Measurements from ENCODE around the gene ANO8.
"Not testable (repeated sequence)": the region's sequence is repeated elsewhere in the genome, so short reads cannot be mapped to it uniquely, and the experiment has no call there.

ANO8 gene, protein sequence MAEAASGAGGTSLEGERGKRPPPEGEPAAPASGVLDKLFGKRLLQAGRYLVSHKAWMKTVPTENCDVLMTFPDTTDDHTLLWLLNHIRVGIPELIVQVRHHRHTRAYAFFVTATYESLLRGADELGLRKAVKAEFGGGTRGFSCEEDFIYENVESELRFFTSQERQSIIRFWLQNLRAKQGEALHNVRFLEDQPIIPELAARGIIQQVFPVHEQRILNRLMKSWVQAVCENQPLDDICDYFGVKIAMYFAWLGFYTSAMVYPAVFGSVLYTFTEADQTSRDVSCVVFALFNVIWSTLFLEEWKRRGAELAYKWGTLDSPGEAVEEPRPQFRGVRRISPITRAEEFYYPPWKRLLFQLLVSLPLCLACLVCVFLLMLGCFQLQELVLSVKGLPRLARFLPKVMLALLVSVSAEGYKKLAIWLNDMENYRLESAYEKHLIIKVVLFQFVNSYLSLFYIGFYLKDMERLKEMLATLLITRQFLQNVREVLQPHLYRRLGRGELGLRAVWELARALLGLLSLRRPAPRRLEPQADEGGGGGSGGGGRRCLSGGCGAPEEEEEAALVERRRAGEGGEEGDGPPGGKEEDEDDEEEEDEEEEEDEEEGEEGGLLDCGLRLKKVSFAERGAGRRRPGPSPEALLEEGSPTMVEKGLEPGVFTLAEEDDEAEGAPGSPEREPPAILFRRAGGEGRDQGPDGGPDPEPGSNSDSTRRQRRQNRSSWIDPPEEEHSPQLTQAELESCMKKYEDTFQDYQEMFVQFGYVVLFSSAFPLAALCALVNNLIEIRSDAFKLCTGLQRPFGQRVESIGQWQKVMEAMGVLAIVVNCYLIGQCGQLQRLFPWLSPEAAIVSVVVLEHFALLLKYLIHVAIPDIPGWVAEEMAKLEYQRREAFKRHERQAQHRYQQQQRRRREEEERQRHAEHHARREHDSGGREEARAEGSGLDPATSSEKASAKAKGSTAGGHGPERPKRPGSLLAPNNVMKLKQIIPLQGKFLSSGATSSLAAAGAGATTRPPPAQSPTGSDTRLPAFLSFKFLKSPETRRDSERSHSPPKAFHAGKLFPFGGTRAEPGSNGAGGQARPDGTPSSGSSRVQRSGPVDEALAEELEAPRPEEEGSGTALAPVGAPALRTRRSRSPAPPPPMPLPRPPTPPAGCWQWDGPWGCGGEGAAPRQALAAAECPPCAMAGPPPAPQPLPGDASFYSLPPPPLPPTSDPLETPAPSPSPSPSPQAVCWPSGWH

GRCh38 chr19:17334414-17335409, at the start of gene ANO8:
Gene ANO8, minus strand, starts transcription at chr19:17334855. Its CDS starts 185 bp downstream, at chr19:17334670.
- peak; percentile 99 for DNase-seq

DNA sequence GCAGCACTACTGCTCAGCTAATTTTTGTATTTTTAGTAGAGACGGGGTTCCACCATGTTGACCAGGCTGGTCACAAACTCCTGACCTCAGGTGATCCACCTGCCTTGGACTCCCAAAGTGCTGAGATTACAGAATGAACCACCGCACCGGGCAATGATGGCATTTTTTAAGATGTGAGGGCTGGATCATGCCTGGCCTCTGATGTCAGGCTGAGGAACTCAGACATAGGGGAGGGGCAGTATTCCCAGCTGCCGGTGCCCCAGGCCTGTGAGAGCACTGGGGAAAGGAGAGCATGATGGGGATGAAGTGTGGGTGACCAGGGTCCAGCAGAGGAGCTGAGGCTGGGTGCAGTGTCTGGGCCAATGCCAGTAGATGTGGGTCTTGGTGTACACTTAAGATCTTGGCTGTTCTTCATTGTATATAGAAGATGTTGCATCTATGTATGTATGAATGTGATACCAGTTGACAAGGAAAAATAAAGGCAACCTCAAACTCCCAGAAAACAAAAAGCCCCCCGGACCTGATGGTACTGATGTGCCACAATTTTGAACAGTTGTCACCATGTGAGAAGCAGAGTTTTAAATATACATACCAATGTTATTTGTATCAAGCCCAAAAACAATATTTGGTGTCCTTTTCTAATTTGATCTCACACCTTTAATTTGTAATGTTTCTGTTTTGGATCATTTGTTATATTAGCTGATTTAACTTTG, 45.9 kb upstream of the ANO8 start:
- DNase-seq, result no peak

GRCh38 chr19:17379221-17379631, 44.6 kb upstream of the ANO8 start:
- no peak for DNase-seq

- DNase-seq, result no peak
These were observed 43.6 kb upstream of the ANO8 start for GRCh38 chr19:17378271-17378670.

GRCh38 chr19:17376935-17377600, 42.4 kb upstream of the ANO8 start, which contains the start of gene PLVAP:
Gene PLVAP, minus strand, starts transcription at chr19:17377342. Its CDS starts 54 bp downstream, at chr19:17377288.
- no peak for DNase-seq

GRCh38 chr19:17370026-17370587, 35.5 kb upstream of the ANO8 start:
- peak; percentile 76 for DNase-seq

GRCh38 chr19:17365361-17365760, 30.7 kb upstream of the ANO8 start:
- no peak for DNase-seq

DNA sequence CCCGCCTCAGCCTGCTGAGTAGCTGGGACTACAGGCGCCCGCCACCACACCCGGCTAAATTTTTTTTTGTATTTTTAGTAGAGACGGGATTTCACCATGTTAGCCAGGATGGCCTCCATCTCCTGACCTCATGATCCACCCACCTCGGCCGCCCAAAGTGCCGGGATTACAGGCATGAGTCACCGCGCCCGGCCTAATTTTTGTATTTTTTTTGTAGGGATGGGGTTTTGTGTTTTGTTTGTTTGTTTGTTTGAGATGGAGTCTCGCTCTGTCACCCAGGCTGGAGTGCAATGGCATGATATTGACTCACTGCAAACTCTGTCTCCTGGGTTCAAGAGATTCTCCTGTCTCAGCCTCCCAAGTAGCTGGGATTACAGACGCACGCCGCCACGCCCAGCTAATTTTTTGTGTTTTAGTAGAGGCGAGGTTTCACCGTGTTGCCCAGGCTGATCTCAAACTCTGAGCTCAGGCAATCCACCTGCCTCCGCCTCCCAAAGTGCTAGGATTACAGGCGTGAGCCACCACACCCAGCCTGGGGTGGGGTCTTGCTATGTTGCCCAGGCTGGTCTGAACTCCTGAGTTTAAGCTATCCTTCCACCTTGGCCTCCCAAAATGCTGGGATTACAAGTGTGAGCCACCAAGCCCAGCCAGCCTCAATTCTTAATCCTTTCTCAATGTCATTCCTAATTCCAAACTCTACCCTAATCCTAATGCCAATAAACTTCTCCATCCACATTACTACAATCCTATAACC, 29.4 kb upstream of the ANO8 start:
- DNase-seq, result not testable (repeated sequence)

GRCh38 chr19:17359905-17360800, 25.5 kb upstream of the ANO8 start:
- DNase-seq, result no peak

GRCh38 chr19:17358395-17358794, 23.7 kb upstream of the ANO8 start:
- no peak for DNase-seq

DNA sequence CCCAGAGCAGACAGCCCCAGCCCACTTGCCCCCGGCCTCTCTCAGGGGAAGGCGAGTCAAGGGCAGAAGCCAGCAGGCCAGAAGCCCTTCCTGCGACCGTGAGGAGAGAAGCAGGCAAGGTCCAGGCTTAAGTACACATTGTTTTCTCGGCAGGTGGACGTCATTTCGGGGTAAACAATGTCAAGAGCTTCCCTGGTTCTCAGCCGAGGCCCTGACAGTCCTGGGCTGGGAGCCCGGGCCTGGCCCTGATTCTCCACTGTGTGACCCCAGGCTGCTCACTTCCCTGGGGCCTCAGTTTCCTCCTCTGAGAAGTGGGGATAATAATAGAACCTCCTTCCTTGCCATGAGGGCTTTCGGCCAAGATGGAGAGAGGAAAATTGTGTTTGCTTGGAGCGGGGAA, 23.1 kb upstream of the ANO8 start:
- no peak for DNase-seq

DNA sequence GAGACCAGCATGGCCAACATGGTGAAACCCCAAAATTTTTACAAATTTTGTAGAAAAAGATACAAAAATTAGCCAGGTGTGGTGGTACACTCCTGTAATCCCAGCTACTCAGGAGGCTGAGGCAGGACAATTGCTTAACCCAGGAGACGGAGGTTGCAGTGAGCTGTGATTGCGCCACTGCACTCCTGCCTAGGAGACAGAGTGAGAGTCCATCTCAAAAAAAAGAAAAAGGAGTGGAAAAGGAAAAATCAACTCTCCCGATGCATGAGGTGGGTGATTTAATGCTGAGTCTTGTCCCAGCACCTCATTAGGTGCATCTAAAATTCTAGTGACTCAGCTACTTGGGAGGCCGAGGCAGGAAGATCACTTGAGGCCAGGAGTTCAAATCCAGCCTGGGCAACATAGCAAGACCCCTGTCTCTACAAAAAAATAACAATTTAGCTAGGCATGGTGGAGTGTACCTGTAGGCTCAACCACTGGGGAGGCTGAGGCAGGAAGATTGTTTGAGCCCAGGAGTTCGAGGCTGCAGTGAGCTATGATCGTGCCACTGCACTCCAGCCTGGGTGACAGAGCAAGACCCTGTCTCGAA, 22.5 kb upstream of the ANO8 start:
- no peak for DNase-seq

- DNase-seq, result no peak
These were observed 18.7 kb upstream of the ANO8 start for GRCh38 chr19:17353386-17353785.

DNA sequence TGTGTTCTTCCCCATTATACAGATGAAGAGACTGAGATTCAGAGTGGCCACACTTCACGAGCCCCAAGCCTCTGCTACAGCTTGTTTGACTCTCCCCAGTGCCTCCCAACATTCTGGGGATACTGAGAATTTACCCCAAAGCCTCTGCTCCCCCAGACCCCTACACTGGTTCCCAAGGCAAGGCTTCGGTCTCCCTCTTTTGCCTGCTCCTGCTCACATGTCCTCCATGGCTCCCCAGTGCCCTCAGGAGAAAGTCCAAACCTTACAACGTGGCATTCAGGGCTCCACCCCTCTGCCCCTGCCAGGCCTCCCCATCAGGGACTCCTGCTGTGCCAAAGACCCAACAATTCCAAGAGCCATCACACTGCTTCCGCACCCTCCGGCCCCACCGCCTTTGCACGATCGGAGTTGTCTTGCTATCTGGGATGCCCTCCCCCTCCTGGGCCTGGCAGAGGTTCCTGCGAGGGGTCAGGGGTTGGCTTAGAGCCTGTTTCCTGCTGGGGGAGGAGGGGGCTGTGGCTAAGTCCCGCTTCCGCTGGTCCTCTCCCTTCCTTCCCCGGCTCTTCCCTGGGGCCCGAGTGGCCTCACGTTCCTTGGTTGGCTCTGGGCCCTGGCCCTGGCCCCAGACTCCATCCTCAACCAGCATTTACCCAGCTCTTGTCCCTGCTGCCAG, 18.1 kb upstream of the ANO8 start:
- DNase-seq, result no peak

- no peak for DNase-seq
These were observed 17.3 kb upstream of the ANO8 start for GRCh38 chr19:17351815-17352435.

DNA sequence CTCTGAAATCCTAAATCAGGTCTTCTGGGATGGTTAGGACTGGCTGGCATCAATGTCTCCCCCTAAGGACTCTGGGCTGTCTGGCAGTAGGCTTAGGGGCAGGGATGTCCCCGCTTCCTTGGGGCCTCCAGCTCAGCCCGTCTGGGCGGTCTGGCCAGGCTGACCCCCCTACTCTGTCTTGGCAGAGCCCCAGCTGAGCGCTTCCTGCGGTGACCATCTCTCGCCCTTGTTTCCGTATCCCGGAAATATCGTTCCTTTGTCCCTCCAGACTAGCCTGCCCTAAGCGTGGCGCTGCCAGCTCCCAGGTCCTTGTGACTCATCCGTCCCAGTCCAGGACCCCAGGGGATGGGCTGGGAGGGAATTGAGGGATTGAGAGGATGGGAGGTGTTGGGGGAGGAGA, 14.0 kb upstream of the ANO8 start:
- DNase-seq, result no peak

DNA sequence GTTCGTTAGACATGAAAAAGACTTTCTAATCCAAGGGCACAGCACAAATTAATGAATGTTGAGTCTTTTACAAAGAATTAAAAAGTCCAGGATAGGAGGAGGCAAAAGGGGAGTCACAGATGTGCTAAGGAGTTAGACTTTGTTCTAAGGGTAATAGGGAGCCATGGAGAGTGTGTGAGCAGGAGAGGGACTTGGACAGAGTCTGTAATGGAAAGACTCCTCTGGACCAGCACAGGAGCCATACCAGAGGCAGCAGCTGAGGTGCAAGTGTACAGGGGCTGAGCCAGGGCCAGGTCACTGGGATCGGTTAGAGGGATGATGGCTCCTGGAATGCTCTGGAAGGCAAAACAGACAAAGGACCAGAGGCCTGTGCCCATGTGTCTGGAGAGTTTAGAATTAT, 13.2 kb upstream of the ANO8 start:
- no peak for DNase-seq

Measured in RPMI8226 (cell line).